ENCODE measurements around the gene MRC1.

MRC1 gene

GRCh38 chr10:17808971-17809841 lies at the start of gene MRC1:
Gene MRC1, plus strand, starts transcription at chr10:17809348. Its CDS starts 118 bp downstream, at chr10:17809466.
- DNase-seq (ENCODE audit: low read depth, low spot score) = no peak

- no peak for DNase-seq (ENCODE audit: low read depth, low spot score)
These were observed 45.0 kb upstream of the MRC1 start for GRCh38 chr10:17764142-17764541.

- DNase-seq (ENCODE audit: low read depth, low spot score) = no peak
These were observed 43.5 kb upstream of the MRC1 start for GRCh38 chr10:17765602-17766001.

- DNase-seq (ENCODE audit: low read depth, low spot score) = no peak
These were observed 42.4 kb upstream of the MRC1 start for GRCh38 chr10:17766731-17767130.

- no peak for DNase-seq (ENCODE audit: low read depth, low spot score)
These were observed 40.7 kb upstream of the MRC1 start for GRCh38 chr10:17768496-17768895.

- peak; percentile 50 for DNase-seq (ENCODE audit: low read depth, low spot score)
These were observed 40.2 kb upstream of the MRC1 start for GRCh38 chr10:17768957-17769356.

GRCh38 chr10:17771017-17771416 lies 38.1 kb upstream of the MRC1 start:
- no peak for DNase-seq (ENCODE audit: low read depth, low spot score)

- peak; percentile 49 for DNase-seq (ENCODE audit: low read depth, low spot score)
These were observed 29.4 kb upstream of the MRC1 start for GRCh38 chr10:17779784-17780183.

GRCh38 chr10:17780727-17781126 lies 28.4 kb upstream of the MRC1 start:
- no peak for DNase-seq (ENCODE audit: low read depth, low spot score)

GRCh38 chr10:17781856-17782255 lies 27.3 kb upstream of the MRC1 start:
- no peak for DNase-seq (ENCODE audit: low read depth, low spot score)

- no peak for DNase-seq (ENCODE audit: low read depth, low spot score)
These were observed 26.1 kb upstream of the MRC1 start for GRCh38 chr10:17782921-17783665.

- DNase-seq (ENCODE audit: low read depth, low spot score) = no peak
These were observed 25.4 kb upstream of the MRC1 start for GRCh38 chr10:17783751-17784150.

- peak; percentile 40 for DNase-seq (ENCODE audit: low read depth, low spot score)
These were observed 24.5 kb upstream of the MRC1 start for GRCh38 chr10:17784688-17785087.

- DNase-seq (ENCODE audit: low read depth, low spot score) = no peak
These were observed 23.7 kb upstream of the MRC1 start for GRCh38 chr10:17785276-17785930.

GRCh38 chr10:17787087-17787961 lies 21.8 kb upstream of the MRC1 start:
- DNase-seq (ENCODE audit: low read depth, low spot score) = peak; percentile 94

- peak; percentile 5 for DNase-seq (ENCODE audit: low read depth, low spot score)
These were observed 20.5 kb upstream of the MRC1 start for GRCh38 chr10:17788646-17789045.

GRCh38 chr10:17789396-17789795 lies 19.8 kb upstream of the MRC1 start:
- DNase-seq (ENCODE audit: low read depth, low spot score) = no peak

GRCh38 chr10:17790651-17791050 lies 18.5 kb upstream of the MRC1 start:
- DNase-seq (ENCODE audit: low read depth, low spot score) = no peak

- DNase-seq (ENCODE audit: low read depth, low spot score) = no peak
These were observed 16.2 kb upstream of the MRC1 start for GRCh38 chr10:17792991-17793390.

GRCh38 chr10:17793823-17794644 lies 15.1 kb upstream of the MRC1 start:
- DNase-seq (ENCODE audit: low read depth, low spot score) = no peak

All from astrocyte of the hippocampus (primary cell).